T-helper 1 cell treated with Interleukin-12 subunit alpha and Interleukin-12 subunit beta and Interleukin-4 antibody, amounts not matched to agents 30 μg/mL and 1 μg/mL, for 36 hours (primary cell): Measurements from ENCODE around the gene LRRC74B.

Experiments used
- H3K27ac Mint-ChIP-seq: one replicate; pipeline ENCODE4 v1.8.0; 2021; ENCODE audit warnings: mild to moderate bottlenecking, mixed read lengths
- H3K27me3 Mint-ChIP-seq: one replicate; pipeline ENCODE4 v1.8.0; 2021; ENCODE audit warnings: low read depth, mixed read lengths
- H3K36me3 Mint-ChIP-seq: one replicate; pipeline ENCODE4 v1.8.0; 2021; ENCODE audit warnings: low read depth, mixed read lengths
- H3K4me1 Mint-ChIP-seq: one replicate; pipeline ENCODE4 v1.8.0; 2021; ENCODE audit warnings: low read depth, mixed read lengths
- H3K4me3 Mint-ChIP-seq: one replicate; pipeline ENCODE4 v1.8.0; 2021; ENCODE audit warnings: mild to moderate bottlenecking, moderate library complexity, mixed read lengths
- H3K9me3 Mint-ChIP-seq: one replicate; pipeline ENCODE4 v1.8.0; 2021; ENCODE audit warnings: mixed read lengths

The LRRC74B gene

DNA sequence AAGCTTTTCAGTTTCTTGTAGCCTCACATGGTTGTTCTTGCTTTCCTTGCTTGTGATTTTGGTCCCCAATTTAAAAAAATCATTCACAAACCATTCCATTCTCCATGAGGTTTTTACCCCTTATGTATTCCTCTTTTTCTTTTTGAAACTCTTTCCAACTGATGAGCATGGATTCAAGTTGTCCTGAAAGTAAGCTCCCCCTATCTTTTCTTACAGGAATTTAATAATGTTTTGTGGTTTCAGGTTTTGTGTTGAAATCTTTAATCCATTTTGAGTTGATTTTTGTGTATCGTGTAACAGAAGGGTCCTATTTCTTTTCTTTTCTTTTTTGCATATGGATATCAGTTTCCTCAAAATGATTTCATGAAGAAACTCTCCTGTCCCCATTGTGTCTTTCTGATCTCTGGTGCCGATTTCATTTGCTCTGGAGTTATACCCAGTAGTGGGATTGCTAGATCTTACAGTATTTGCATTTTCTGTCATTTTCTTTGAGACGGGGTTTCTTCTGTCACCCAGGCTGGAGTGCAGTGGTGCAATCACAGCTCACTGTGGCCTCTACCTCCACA, 58.5 kb downstream of the LRRC74B start:
- Mint-ChIP-seq H3K4me3 (no peak overlapping the region), H3K27ac (no peak overlapping the region), H3K9me3 (no peaks in the 10 kb centered on the region), H3K27me3 (peaks cover 23% of the 10 kb centered on the region), H3K36me3 (no peaks in the 10 kb centered on the region), H3K4me1 (peaks cover 4% of the 10 kb centered on the region)

GRCh38 chr22:21105294-21105693, 59.5 kb downstream of the LRRC74B start:
- Mint-ChIP-seq H3K27ac (no peak overlapping the region), H3K4me3 (no peak overlapping the region), H3K4me1 (peaks cover 4% of the 10 kb centered on the region), H3K36me3 (no peaks in the 10 kb centered on the region), H3K27me3 (peaks cover 23% of the 10 kb centered on the region), H3K9me3 (no peaks in the 10 kb centered on the region)

- no peaks in the 10 kb centered on the region for H3K36me3 Mint-ChIP-seq
Observed at GRCh38 chr22:21106000-21106399, 60.3 kb downstream of the LRRC74B start.

GRCh38 chr22:21108379-21109115, 62.8 kb downstream of the LRRC74B start:
- no peaks in the 10 kb centered on the region for H3K9me3 Mint-ChIP-seq
- no peak overlapping the region for H3K4me3 Mint-ChIP-seq
- peaks cover 17% of the 10 kb centered on the region for H3K27me3 Mint-ChIP-seq
- no peaks in the 10 kb centered on the region for H3K4me1 Mint-ChIP-seq
- no peak overlapping the region for H3K27ac Mint-ChIP-seq
- no peaks in the 10 kb centered on the region for H3K36me3 Mint-ChIP-seq

More at GRCh38 chr22:21106000-21106399, 60.3 kb downstream of the LRRC74B start:
- Mint-ChIP-seq H3K4me3 (no peak overlapping the region), H3K4me1 (peaks cover 4% of the 10 kb centered on the region), H3K27me3 (peaks cover 23% of the 10 kb centered on the region), H3K9me3 (no peaks in the 10 kb centered on the region), H3K27ac (no peak overlapping the region)
